ENCODE measurements around the gene ZNF697. TPM values are rescaled to one million over a fixed set of nuclear protein-coding genes. Genes with fewer than 3 reads are reported as not detected.

The ZNF697 gene
- total RNA-seq, 1 experiment from 2014 or later = 17.4 TPM

DNA sequence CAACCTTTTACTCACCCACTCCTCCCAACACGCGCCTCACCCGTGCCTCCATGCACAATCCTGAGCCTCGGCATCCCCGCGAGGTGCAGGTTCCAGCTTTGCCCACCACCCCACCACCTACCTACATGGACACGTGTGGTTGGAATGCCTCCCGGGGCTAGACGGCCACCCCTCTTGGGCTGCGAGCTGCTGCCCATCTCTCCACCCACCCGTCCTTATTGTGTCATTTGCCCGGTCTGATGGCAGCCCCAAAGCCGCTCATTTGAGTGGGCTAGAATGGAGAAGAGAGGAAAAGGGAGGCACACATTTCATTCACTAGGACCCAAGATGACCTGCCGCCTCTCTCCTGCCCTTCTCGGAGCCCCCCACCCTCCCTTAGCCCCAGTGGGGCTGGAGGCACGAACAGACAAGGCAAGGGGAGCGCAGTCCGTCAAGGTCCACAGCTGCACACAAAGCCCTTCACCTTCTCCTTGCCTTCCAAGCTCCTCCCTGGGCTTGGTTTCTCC is 785 bp downstream of the ZNF697 start:
- no peak overlapping the region for H3K27ac ChIP-seq (ENCODE audit: insufficient read length, low read depth, low read length)
- H4K91ac ChIP-seq (ENCODE audit: insufficient read length, low read depth, low read length) = no peak overlapping the region
- H3K23me2 ChIP-seq (ENCODE audit: insufficient read length, low read depth, low read length, poor library complexity, severe bottlenecking) = peaks cover 17% of the 10 kb centered on the region
- H2AFZ ChIP-seq (ENCODE audit: low read length) = no peak overlapping the region
- no peak for DNase-seq
- no peaks in the 10 kb centered on the region for H3K27me3 ChIP-seq (ENCODE audit: insufficient read depth, low read length)
- H3K4me1 ChIP-seq (ENCODE audit: insufficient read depth, low read length) = peaks cover 13% of the 10 kb centered on the region; the same call in 1 of the 2 replicates
- H4K20me1 ChIP-seq (ENCODE audit: control insufficient read depth, insufficient read depth, insufficient read length) = no peaks in the 10 kb centered on the region
- H2BK12ac ChIP-seq (ENCODE audit: insufficient read length, low read depth, low read length) = no peak overlapping the region
- no peak overlapping the region for H2AK5ac ChIP-seq (ENCODE audit: insufficient read length, low read length)
- Mint-ChIP-seq H3K4me3 (peak overlapping the region; percentile 91 to 94), H3K4me1 (peaks cover 43 to 56% of the 10 kb centered on the region in 2 experiments), H3K36me3 (ENCODE audit: insufficient read depth in 1 of 3, low read depth in 3 of 3) (peaks cover 0 to 8% (median 4%) of the 10 kb centered on the region in 3 experiments; a peak in 5 of 7 replicates), H3K27me3 (ENCODE audit: low read depth) (peaks cover 12% of the 10 kb centered on the region; the same call in 1 of the 2 replicates), H3K27ac (peak overlapping the region in 2 of 3 experiments; percentile 94 to 95; a peak in 5 of 7 replicates), H3K9me3 (no peaks in the 10 kb centered on the region)
- H4K5ac ChIP-seq (ENCODE audit: insufficient read length, low read depth, low read length) = peak overlapping the region; percentile 2
- no peak overlapping the region for H4K8ac ChIP-seq (replicated peaks; ENCODE audit: insufficient read length, low read depth, low read length)
- no peak overlapping the region for H2BK120ac ChIP-seq (ENCODE audit: low read depth, low read length, poor library complexity, severe bottlenecking)
- H3K9me3 ChIP-seq (ENCODE audit: control insufficient read depth, low read depth, low read length) = no peaks in the 10 kb centered on the region
- WGBS (ENCODE audit: extremely low coverage, insufficient read length, low lambda C conversion rate) = no CpG with 5 or more reads among the region's 18 CpGs
- no peak overlapping the region for H2BK20ac ChIP-seq (ENCODE audit: low read depth, low read length, poor library complexity, severe bottlenecking)
- no peak overlapping the region for H2BK15ac ChIP-seq (ENCODE audit: low read depth, low read length)
- H3K18ac ChIP-seq (ENCODE audit: insufficient read length, low read depth, low read length) = peak overlapping the region; percentile 80
- peaks cover 19% of the 10 kb centered on the region; the same call in 1 of the 2 replicates for H3K79me2 ChIP-seq (ENCODE audit: insufficient read depth, low read length)
- peak overlapping the region; percentile 86 for H3K14ac ChIP-seq (ENCODE audit: insufficient read depth, low read length)
- TF ChIP-seq, protein P1, sequence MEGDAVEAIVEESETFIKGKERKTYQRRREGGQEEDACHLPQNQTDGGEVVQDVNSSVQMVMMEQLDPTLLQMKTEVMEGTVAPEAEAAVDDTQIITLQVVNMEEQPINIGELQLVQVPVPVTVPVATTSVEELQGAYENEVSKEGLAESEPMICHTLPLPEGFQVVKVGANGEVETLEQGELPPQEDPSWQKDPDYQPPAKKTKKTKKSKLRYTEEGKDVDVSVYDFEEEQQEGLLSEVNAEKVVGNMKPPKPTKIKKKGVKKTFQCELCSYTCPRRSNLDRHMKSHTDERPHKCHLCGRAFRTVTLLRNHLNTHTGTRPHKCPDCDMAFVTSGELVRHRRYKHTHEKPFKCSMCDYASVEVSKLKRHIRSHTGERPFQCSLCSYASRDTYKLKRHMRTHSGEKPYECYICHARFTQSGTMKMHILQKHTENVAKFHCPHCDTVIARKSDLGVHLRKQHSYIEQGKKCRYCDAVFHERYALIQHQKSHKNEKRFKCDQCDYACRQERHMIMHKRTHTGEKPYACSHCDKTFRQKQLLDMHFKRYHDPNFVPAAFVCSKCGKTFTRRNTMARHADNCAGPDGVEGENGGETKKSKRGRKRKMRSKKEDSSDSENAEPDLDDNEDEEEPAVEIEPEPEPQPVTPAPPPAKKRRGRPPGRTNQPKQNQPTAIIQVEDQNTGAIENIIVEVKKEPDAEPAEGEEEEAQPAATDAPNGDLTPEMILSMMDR (conservative IDR thresholded peaks at IDR 0.05) = no peak
- no peak overlapping the region for H3K4ac ChIP-seq (ENCODE audit: low read depth, low read length)
- no peak overlapping the region for H2BK5ac ChIP-seq (ENCODE audit: insufficient read length, low read length)
- no peak overlapping the region for H3K23ac ChIP-seq (ENCODE audit: insufficient read length, low read depth, low read length)
- no peak overlapping the region for H3K56ac ChIP-seq (ENCODE audit: insufficient read length, low read depth, low read length)
- H3T11ph ChIP-seq (ENCODE audit: low read length) = no peak overlapping the region
- peak overlapping the region; percentile 98 for H3K4me2 ChIP-seq (ENCODE audit: insufficient read depth, insufficient read length, low read length)
- H3K9ac ChIP-seq (ENCODE audit: extremely low read depth, insufficient read length, low read length) = peak overlapping the region; percentile 79
- no peaks in the 10 kb centered on the region for H3K79me1 ChIP-seq (ENCODE audit: insufficient read depth, low read depth, low read length, poor library complexity, severe bottlenecking)

All from H9 (cell line).